Sigmoid colon (tissue), 4 donors: ENCODE measurements around the gene DIP2B.

Experiments used
- CTCF ChIP-seq, 4 experiments: fragments of 450-650 bp in 3 of 4; fragments of 200-600 bp in 1 of 4; IDR thresholded peaks; one replicate each; pipeline ENCODE4 v1.5.1; 2016 to 2019; ENCODE audit warnings: antibody characterized with exemption in 4 of 4, mild to moderate bottlenecking in 3 of 4, moderate library complexity in 2 of 4
- POLR2A ChIP-seq, 2 donors: fragments of 450-650 bp; IDR thresholded peaks; one replicate each; pipeline ENCODE4 v1.6.1; 2016; ENCODE audit warnings: antibody characterized with exemption in 2 of 2, mild to moderate bottlenecking in 2 of 2, moderate library complexity in 2 of 2
- POLR2AphosphoS5 ChIP-seq, 4 donors: sonication (generic); formaldehyde crosslinking; IDR thresholded peaks; one replicate each; pipeline ENCODE4 v1.6.1; 2017; ENCODE audit warnings: antibody characterized with exemption in 4 of 4

- TF ChIP-seq CTCF (IDR thresholded peaks at IDR 0.05) (no peak), POLR2A (IDR thresholded peaks at IDR 0.05) (no peak), POLR2AphosphoS5 (IDR thresholded peaks at IDR 0.05) (no peak)
Measured at GRCh38 chr12:50580436-50580835, 75.7 kb downstream of the DIP2B start.
